ENCODE measurements around the gene MAPK6.

The MAPK6 gene

DNA sequence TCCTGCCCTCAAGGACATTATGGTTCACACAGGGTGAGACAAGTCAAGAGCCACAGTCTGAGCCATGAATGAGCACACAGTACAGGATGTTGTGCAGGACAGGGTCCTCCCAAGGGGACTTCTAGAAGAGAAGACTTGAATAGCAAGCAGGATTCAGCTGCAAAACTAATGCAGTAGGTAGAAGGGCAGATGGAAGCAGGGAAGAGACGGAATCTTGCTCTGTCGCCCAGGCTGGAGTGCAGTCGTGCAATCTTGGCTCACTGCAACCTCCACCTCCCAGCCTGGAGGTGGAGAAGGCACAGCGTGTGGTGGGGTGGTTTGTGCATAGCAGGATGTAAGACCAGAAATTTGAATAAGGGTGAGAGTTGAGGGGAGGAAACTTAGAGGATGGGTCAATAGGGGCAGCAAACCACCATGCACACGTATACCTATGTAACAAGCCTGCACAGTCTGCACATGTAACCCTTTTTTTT lies 85.5 kb downstream of the MAPK6 start:
- DNase-seq = no peak

DNA sequence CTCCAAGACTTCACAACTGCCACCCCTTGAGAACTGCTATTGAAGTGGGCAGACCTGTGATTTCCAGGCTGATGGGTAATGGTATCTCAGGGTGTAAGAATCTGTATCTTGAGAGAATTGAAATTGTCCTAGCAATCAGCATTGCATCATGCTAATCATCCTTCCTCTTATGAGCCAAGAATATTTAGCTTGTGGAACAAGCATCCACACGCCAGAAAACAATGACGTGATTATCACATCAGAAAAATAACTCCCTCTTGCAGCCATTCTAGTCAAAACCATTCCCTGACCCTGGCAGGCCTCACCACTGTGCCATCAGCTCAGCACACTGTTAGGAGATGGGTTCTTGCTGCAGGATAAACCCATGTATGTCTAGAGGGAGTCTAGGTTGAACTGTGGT lies 86.8 kb downstream of the MAPK6 start:
- no peak for DNase-seq

DNA sequence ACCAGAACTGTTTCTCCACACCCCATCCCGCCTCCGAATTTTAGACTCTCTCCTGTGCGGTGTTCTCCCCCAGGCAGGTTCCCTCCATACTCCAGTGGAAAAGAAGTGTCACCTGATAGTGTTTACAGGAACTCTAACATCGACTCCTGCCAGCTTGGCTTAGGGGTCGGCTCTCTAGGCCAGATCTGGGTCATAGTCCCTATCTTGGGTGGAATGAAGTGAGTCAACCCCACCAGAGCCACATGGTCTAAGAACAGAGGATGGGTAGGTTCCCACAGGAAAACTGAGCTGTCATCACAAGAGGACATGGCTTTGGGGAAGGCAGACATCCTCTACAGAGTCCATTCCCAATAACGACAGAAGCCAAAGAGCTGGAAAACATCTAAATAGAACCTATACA lies 87.6 kb downstream of the MAPK6 start:
- no peak for DNase-seq

DNA sequence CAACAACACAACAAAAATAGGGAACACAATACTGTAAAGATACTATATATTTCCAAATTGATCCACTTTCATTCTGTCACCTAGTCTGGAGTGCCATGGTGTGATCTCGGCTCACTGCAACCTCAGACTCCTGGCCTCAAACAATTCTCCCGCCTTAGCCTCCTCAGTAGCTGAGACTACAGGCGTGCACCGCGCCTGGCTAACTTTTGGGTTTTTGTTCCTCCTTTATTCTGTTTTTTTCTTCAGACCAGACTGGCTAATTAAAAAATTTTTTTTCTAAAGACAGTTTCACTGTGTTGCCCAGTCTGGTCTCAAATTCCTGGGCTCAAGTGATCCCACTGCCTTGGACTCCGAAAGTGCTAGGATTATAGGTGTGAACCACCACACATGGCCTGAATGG lies 88.2 kb downstream of the MAPK6 start:
- DNase-seq = no peak

DNA sequence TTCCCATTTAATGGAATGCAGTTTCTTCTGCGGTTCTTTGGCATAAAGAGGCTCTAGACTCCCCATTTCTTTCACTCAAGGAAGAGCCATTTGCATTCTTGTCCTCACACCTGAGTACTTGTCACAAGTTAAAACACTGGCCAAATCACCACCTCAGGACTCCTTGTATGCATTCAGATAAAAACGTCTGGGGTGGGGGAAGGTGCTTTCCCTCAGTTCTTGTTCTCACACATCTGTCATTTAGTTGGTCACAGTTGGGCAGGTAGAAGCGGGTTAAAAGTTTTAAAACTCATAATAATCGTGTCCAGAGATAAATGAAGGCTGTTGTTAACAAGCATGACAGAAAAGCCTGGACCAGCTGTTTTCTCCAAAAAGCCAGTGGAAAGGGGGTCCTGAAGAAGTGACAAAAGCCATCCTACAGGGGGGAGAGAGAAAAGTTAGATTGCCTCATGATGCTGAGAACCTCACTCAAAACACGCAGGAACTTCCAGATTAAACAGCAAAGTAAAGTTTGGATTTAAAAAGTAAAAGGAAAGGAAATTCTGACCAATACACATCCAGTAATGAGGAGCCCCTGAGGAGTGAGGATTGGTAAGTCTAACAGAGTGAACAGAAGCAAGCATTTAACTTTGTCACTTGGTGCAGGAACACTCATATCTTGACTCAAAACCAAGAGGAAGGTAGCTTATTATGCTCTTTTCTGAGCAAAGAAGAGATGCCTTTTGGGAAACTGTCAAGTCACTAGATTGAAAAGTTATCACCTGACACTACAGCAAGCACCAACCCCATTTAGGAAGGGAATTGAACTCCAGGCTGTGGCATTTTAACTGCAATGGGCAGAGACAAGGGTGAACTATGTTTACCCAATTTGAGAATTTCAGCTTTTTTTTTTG lies 90.8 kb downstream of the MAPK6 start:
- DNase-seq = no peak

DNA sequence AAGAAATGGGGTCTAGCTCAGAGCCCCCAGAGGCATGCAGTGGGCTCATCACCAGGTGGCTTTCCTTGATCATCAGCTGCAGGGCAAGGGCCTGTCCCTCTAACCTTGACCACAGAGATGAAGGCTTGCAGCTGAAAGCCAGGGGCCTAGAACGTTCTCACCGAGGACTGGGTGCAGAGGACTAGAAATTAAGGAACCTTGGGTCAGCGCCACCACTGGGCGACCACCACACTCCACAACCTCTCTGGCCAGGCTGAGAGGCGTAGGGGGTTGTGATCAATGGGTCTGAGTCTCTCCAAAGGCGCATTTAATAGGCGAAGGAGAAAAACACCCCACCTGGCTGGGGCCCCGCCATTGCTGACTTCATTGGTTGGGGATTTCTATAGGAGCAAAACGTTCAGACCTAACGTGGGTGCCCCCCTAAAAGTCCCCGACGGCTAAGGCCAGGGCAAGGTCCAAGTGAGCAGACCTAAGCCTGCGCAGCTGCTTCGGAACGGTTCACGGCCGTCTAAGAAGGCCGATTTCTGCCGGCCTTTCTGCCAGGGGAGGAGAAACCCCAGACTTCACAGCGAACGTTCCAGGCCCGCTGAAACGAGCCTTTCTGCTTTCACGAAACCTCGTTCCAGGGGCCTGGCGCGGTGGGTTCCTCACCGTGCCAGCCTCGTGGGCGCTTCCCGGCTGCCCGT lies 92.6 kb downstream of the MAPK6 start:
- no peak for DNase-seq

DNA sequence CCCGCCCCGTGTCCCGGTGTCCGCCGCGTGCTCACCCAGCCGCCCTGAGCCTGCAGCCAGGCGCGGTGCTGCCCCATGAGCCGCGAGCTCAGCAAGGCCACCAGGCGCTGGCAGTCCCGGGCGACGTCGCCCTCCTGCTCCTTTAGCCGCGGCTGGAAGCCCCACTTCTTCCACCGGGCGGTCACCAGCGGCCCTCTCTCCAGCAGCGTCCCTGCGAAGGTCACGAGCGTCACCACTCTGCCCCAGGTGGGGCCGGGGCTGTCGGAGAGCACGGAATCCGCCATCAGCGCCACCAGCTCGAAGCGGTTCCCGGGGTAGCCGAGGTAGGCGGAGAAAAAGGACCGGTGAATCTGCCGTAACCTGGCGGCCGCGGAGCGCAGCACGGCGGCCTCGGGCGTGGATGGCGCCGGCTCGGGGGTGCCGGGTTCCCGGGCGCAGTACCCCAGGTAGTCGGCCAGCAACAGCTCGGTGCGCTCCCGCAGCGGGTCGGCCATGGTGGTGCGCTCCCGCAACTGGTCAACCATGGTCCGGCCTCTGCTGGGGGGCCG lies 93.3 kb downstream of the MAPK6 start:
- no peak for DNase-seq

DNA sequence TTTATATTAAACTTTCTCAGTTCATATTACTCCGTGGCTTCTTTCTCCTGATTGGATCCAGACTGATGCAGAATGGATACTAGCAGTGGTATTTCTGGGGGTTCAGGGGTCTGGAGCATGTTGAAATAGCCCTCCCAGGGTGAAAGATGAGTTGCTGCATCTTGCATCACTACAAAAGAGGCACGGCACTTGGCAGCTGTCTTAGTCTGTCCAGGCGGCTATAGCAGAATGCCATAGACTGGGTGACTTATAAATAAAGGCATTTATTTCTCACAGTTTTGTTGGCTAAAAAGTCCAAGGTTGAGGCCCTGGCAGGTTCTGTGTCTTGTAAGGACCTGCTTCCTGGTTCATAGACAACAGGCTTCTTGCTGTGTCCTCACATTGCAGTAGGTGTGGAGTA lies 94.2 kb downstream of the MAPK6 start:
- no peak for DNase-seq

DNA sequence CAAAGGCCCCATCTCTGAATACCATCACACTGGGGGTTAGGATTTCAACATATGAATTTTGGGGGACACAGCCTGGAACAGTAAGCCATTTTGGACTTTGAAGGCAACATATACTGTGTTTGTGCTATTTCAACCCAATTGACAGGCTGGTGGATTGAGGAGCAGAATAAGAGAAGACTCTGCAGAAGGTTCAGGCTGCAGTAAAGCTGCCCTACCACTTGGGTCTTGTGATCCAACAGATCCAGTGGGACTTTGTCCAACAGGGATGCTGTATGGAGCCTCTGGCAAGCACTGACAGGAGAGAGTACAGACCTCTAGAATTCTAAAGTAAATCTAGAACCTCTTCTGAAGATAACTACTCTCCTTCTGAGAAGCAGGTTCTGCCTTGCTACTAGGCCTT lies 94.7 kb downstream of the MAPK6 start:
- DNase-seq = no peak

DNA sequence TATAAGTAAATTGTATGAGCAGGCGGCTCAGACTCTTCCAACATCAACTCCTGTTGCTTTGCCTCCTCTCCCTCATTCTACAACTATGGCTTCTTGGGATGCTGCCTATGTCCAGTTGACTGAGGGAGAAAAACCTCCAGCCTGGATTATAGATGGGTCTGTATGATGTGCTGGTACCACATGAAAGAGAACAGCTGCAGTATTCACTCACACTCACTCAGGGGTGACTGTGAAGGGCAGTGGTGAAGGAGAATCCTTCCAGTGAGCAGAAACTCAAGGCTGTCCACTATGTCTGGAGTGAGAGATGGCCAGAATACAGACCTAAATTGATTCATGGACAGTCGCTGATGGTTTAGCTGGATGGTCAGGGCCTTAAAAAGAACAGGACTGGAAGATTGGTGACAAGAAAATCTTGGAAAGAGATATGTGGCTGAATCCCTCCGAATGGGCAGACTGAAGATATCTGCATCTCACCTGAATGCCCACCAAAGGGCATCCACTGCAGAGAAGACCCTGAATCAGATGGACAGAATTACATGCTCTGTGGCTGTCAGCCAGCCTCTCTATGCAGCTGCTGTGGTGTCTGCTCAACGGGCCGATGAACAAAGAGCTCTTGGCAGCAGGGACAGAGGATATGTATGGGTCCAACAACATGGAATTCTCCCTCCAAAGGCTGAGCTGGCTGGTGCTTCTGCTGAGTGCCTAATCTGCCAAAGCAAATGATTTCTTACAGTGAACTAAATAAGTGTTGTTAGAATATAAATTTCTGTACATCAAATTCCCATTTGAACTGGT lies 95.4 kb downstream of the MAPK6 start:
- DNase-seq = peak; percentile 46 to 70

DNA sequence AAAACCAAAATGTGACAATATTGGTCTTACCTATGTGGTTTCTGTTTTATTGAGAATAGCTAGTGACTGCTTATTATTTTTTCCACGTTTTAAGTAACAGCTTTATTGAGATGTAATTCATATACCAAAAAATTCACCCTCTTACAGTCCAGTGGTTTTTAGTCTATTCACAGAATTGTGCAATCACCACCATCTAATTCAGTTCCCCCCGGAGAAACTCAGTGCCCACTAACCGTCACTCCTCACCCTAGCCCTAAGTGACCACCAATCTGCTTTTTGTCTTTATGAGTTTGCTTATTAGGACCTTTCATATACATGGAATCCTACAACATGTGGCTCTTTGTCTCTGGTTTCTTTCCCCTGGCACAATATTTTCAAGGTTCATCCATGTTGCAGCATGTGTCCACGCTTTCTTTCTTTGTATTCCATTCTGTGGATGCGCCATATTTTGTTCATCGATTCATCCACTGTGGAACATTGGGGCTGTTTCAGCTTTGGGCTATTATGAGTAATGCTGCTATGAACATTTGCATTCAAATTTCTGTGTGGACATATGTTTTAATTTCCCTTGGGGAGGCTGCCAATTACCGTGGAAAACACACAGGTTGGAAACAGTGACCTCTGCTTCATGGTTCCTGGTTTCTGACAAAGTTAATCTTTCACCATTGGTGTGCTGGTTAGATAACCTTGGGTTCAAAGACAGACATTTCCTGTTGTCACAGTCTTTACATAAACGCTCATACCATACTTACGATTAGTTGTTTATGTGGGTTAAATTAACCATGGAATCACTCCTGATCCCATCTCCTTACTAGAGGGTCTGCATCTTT lies 96.8 kb downstream of the MAPK6 start:
- DNase-seq = no peak
